HFFc6 (cell line): Measurements from ENCODE around the gene KDM5A. TPM values are rescaled to one million over a fixed set of nuclear protein-coding genes. Genes with fewer than 3 reads are reported as not detected.
"Not testable (repeated sequence)": the region's sequence is repeated elsewhere in the genome, so short reads cannot be mapped to it uniquely, and the experiment has no call there.

Source experiments
- DNase-seq: peaks from one replicate; pipeline ENCODE4 v3.0.0-alpha.2; 2018
- H3K27ac Mint-ChIP-seq: 2 replicates; pipeline ENCODE4 v1.8.0; 2020; ENCODE audit warnings: mild to moderate bottlenecking, mixed read lengths
- H3K27me3 Mint-ChIP-seq: 2 replicates; pipeline ENCODE4 v1.8.0; 2021; ENCODE audit warnings: mild to moderate bottlenecking, moderate library complexity, mixed read lengths; ENCODE audit not compliant: insufficient read depth
- H3K36me3 Mint-ChIP-seq: 2 replicates; pipeline ENCODE4 v1.8.0; 2021; ENCODE audit warnings: low read depth, mixed read lengths
- H3K4me1 Mint-ChIP-seq: 2 replicates; pipeline ENCODE4 v1.8.0; 2020; ENCODE audit warnings: low read depth, mixed read lengths
- H3K4me3 Mint-ChIP-seq: 2 replicates; pipeline ENCODE4 v1.8.0; 2020; ENCODE audit warnings: mild to moderate bottlenecking, moderate library complexity, mixed read lengths
- H3K9me3 Mint-ChIP-seq: 2 replicates; pipeline ENCODE4 v1.8.0; 2020; ENCODE audit warnings: mild to moderate bottlenecking, mixed read lengths
- CTCF ChIP-seq: fragments of 200-600 bp; sonication (generic); IDR thresholded peaks from 2 replicates; pipeline ENCODE4 v1.5.0; 2021; ENCODE audit warnings: antibody characterized with exemption, mild to moderate bottlenecking
- total RNA-seq, 6 experiments: library from RNA; stranded (reverse); fragmentation: NEBNext Ultra II Directional; extraction: Animal tissue kit (Norgen Biotek cat#: 25700); gene quantifications; 2 replicates in 1 of 6; 3 replicates in 5 of 6; pipeline ENCODE4 v1.2.3, GENCODE V29; 2021

The KDM5A gene
- total RNA-seq, 6 experiments from 2014 or later: 47.1 to 55.0 (median 52.0) TPM

DNA sequence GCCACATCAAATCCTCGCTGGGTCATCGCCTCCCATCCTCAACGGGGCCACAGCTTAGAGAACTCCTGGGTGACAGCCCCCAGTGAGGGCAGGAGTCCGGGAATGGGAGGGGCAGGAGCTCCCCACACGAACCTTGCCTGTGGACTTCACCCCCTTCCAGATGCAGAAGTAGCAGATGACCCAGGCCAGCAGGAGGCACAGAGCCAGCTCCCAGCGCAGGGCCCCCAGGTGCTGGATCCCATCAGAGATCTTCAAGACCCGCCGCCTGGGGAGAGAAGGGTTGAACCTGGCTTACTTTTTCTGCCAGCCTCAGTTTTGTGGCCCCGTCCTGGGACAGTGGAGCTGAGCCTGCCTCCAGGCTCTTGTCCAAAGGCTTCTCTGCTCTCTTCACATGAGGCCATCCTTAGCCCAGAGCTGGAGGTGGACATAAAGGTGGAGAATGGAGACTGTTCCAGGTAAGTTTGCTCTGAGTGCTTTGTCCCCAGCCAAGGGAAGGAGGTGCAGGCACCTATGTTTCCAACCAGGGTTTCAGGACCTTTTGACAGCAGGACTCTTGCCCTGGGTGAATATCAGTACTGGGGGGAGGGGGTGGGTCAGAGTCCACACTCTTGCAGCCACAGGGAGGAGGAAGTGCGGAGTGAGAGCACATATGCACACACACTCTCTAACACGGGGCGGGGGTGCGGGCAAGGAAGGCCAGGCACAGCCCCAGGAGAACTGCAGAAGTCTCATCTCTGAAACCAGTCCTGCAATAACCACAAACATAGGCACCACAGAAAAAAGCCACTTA lies 151.9 kb downstream of the KDM5A start:
- no peaks in the 10 kb centered on the region for H3K4me1 Mint-ChIP-seq
- TF ChIP-seq CTCF: no peak
- H3K4me3 Mint-ChIP-seq: no peak overlapping the region
- H3K36me3 Mint-ChIP-seq: peaks cover 25% of the 10 kb centered on the region
- no peak overlapping the region for H3K27ac Mint-ChIP-seq
- H3K27me3 Mint-ChIP-seq: peaks cover 15% of the 10 kb centered on the region
- H3K9me3 Mint-ChIP-seq: peaks cover 21% of the 10 kb centered on the region
- DNase-seq: no peak

GRCh38 chr12:236445-236844 lies 152.7 kb downstream of the KDM5A start:
- H3K4me3 Mint-ChIP-seq: no peak overlapping the region
- no peak overlapping the region for H3K27ac Mint-ChIP-seq
- H3K9me3 Mint-ChIP-seq: peaks cover 21% of the 10 kb centered on the region
- H3K36me3 Mint-ChIP-seq: peaks cover 25% of the 10 kb centered on the region
- no peaks in the 10 kb centered on the region for H3K4me1 Mint-ChIP-seq
- TF ChIP-seq CTCF: no peak
- peaks cover 17% of the 10 kb centered on the region for H3K27me3 Mint-ChIP-seq
- no peak for DNase-seq

GRCh38 chr12:235967-236366 lies 153.2 kb downstream of the KDM5A start:
- not testable (repeated sequence) for DNase-seq, H3K4me1 Mint-ChIP-seq, H3K27ac Mint-ChIP-seq, H3K4me3 Mint-ChIP-seq
- Mint-ChIP-seq H3K27me3 (peaks cover 21% of the 10 kb centered on the region), H3K36me3 (peaks cover 25% of the 10 kb centered on the region), H3K9me3 (peaks cover 21% of the 10 kb centered on the region)

- no peak for DNase-seq
Observed at GRCh38 chr12:234891-235415, 154.2 kb downstream of the KDM5A start.

DNA sequence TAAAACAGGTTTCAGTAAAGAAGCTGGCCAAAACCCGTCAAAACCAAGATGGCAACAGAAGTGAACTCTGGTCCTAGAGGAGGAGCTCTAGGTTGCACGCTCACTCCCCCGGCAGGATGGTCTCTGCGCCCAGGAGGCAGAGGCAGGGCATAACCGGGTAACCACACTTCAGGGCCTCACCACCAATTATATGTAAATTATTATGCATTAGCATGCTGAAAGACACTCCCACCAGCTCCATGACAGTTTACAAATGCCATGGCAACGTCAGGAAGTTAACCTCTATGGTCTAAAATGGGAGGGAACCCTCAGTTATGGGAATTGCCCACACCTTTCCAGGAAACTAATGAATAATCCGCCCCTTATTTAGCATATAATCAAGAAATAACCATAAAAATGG lies 155.1 kb downstream of the KDM5A start:
- Mint-ChIP-seq H3K4me3 (no peak overlapping the region), H3K36me3 (peaks cover 25% of the 10 kb centered on the region), H3K9me3 (peaks cover 21% of the 10 kb centered on the region), H3K4me1 (no peaks in the 10 kb centered on the region), H3K27me3 (peaks cover 33% of the 10 kb centered on the region), H3K27ac (no peak overlapping the region)
- no peak for DNase-seq
- no peak for TF ChIP-seq CTCF

More at GRCh38 chr12:234891-235415, 154.2 kb downstream of the KDM5A start:
- H3K27me3 Mint-ChIP-seq: peaks cover 25% of the 10 kb centered on the region
- H3K9me3 Mint-ChIP-seq: peaks cover 21% of the 10 kb centered on the region
- no peak for TF ChIP-seq CTCF
- no peak overlapping the region for H3K27ac Mint-ChIP-seq
- peaks cover 25% of the 10 kb centered on the region for H3K36me3 Mint-ChIP-seq
- H3K4me1 Mint-ChIP-seq: no peaks in the 10 kb centered on the region
- no peak overlapping the region for H3K4me3 Mint-ChIP-seq

GRCh38 chr12:233615-233968 lies 155.5 kb downstream of the KDM5A start:
- H3K36me3 Mint-ChIP-seq: peaks cover 25% of the 10 kb centered on the region
- DNase-seq: no peak

More at GRCh38 chr12:233615-233968, 155.5 kb downstream of the KDM5A start:
- TF ChIP-seq CTCF: no peak
- no peaks in the 10 kb centered on the region for H3K4me1 Mint-ChIP-seq
- H3K4me3 Mint-ChIP-seq: no peak overlapping the region
- peaks cover 38% of the 10 kb centered on the region for H3K27me3 Mint-ChIP-seq
- no peak overlapping the region for H3K27ac Mint-ChIP-seq
- H3K9me3 Mint-ChIP-seq: peaks cover 21% of the 10 kb centered on the region
